Limb (tissue), 2 donors: Measurements from ENCODE around the gene BEGAIN.
A peak's percentile ranks its signal among the peaks of the same experiment; 100 is the strongest.

Experiments used
- DNase-seq, 2 donors: peaks; one replicate each; pipeline ENCODE4 v3.0.0-alpha.2; 2016; ENCODE audit errors: extremely low spot score in 2 of 2

Gene BEGAIN

DNA sequence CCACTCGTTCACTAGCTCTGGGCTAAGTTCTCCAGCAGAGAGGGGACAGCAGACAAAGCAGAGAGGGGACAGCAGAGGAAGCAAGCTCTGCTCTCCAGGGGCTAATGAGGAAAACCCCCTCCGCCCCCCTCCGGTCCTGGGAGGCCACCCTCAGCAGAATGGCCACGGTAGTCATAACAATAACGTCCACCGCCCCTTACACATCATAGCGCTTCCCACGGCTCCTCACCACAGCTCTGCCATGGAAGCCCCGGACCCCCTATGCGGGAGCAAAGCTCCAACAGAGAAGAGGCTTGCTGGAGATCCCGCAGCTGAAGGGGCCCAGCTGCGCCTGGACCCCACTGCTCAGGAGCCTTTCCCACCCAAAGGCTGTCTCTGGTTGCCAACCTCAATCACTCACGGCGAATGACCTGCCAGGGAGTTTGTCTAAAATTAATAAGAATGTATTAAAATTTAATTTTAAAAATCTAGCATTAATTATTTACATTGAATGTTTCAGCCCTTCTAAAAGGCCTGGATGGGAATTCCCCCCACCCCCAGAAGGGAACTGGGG is 17.4 kb downstream of the BEGAIN start:
- DNase-seq = no peak

DNA sequence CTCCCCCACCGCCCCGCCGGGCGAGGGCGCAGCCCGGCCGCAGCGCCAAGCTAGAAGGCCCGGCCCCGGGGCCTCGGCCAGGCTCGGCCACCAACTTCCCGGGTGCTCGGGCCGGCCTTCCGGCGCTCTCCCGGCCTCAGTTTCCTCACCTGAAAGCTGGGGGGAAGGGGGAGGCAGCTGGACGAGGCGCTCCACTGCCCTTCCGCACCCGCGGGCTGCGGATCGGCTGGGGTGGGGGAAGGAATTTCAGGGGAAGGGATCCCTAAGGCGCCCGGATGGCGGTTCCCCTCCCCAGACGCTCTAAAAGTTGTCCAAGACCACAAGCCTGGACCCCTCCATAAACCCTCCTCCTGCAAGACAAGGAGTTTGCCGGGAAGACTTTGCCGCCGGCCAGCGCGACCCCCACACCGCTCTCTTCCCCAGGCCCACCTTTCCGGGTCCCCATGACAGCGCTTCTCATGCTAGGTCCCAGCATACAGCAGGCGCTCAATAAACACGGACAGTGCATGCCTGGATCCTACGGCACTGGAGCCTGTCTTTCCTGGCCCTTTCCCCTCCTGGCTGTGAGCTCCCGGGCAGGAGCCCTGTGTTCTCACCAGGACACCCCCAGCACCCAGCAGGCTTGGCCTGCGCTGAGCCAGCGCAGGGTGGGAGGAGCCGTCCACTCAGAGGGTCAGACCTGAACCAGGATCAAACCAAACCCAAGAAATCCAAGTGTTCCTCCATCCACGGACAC is 18.1 kb downstream of the BEGAIN start:
- DNase-seq = no peak

DNA sequence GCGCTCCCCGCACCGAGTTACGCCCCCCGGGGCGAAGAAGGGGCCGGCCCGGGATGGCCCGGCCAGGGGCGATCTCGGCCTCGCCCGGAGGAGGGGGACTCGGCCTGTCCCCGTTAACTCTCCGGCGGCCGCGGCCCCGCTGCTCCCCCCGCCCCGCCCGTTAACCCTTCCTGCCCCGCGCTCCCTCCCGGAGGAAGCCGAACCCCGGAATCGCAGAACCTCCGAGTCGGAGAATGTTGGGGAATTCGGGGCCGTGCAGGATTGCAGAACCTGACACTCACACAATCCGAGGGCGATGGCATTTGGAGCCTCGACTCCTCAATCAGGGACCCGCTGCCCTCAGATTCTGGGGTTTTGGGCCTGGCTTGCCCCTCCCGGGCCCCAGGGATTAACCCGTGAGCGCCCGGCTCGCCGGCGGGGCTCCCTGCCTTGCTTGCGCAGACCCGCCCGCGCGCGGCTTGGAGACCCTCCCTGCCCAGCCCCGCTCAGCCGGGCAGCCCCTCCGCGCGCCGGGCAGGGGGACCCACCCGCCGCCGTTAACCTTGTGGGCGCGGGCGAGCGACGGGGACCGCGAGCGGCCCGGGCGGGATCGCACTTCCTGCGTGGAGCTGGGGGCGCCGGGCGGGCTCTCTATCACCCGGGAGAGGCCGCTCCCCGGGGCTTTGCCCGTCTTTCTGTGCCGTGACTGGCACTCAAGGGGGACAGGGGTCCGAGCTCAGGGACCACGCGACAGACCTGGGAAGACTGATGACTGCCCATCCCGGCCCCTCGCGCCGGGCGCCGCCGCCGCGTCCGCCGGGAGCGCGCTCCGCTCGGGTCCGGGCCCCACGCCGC is 18.8 kb downstream of the BEGAIN start:
- peak in 1 of 2 donors; percentile 51 for DNase-seq

DNA sequence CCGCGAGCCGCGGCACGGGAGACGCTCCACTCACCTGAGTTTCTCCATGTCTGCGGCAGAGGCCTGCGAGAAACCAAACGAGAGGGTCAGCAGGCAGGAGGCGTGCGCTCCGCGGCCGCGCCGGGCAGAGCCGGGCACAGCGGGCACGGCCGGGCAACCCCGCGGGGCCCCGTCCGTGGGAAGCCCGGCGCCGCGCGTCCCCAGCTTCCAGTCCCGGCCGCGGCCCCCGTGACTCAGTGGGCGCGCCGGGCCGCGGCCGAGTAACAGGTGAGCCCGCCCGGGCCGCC is 19.4 kb downstream of the BEGAIN start:
- DNase-seq = no peak

DNA sequence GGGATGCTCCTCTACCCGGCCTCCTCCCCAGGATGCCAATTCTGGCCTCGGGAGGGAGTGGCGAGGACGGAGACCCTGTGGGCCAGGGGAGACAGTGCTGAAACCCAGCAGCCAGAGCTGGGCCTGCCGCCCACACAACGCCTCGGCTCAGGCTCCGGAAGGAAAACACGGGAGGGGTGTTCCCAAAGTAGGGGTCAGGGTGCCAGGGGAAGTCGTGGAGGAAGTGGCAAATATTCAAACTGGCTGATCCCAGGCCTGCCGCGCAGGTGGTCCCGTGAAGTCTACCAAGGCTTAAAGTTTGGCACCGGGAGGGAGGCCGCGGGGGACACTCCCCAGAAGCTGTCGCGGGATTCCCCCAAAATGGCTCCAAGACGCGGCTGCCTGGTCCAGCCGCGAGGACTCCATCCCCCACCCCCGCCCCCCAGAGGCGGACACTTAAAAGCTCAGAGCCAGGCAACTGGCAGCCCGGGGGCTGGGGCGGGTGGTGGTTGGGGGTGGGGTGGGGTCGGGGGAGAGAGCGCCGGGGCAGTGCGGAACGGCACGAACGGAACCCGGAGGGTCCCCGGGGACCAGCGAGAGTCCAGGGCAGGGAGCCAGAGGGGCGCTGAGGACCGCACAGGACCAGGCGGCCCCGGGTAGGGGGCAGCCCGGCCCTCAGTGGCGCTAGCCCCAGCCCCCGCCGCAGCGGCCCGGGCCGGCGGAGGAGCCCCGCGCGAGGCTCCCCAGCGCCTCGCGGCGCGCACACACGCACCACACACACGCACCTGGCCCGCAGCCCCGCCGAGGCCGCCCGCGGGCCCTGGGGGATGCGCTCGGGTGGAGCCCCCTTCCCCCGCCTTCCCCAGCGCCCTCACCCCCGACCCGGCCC is 20.0 kb downstream of the BEGAIN start:
- no peak for DNase-seq

DNA sequence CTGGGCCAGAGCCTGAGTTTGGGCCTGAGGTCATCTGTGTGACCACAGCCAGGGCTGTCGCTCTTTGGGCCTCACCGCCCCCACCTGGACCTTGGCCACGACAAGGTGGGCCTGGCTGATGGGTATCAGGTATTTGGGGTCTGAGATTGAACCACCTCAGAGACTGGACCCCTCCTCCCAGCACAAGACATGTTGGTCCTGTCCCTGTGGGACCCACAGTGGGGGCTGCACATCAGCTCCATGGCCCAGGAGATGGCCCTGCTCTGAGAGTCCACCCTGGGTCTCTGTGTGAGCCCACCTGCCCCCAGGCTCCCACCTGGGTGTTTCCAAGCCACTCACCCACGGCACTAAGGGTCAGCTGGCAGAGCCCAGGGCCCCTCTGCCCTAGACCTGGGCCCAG is 20.6 kb downstream of the BEGAIN start:
- no peak for DNase-seq

DNA sequence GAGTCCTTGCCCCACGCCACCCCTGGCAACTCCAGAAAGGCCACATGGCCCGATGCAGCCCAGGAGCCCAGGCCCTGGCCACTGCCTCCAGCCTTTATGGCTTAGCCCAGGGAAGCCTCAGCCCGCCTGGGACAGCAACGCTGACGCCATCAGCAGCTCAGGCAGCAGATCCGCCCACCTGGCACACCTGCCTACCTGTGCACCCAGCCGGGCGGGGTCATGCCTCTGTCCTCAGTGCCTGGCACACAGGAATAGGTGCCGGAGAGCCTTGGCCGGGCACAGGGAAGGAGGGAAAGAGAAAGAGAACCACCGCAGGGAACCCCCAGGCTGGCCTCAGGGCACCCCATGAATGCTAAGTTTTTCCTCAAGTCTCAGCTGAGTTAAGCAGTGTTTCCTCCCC is 21.1 kb downstream of the BEGAIN start:
- no peak for DNase-seq

DNA sequence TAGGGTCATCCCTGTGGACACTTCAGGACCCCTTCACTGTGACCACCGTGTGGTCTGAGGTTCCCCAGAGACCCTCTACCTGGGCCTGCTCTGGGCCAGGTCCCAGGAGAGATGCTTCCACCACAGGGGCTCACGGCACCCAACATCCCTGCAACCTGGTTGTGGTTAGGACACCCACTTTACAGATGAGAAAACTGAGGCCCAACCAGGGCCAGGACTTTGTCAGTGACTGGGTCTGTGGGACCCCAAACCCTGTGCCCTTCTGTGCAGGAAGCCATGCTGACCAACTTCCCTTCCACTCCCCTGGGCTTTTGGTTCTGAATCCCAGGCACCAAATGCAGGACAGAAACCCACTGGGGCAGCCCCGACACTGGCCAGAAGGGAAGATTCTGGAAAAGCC is 21.6 kb downstream of the BEGAIN start:
- DNase-seq = no peak

DNA sequence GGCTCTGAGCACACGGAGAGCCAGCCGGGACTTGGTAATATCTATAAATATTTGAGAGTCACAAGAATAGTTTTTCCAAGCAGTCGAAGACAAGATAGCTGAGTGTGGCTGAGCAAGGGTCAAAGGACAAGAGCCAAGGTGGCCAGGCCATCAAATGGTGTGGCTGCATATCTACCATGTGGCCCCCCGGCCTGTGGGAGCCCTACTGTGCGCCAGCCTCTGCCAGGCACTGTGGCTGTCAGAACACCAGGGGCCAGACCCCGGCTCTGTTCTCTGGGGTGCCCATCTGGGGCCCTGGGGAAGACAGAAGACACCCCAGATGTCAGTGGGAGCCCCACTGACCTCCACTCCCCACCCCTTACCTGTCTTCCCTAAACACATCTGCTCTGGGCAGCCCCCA is 22.7 kb downstream of the BEGAIN start:
- no peak for DNase-seq

DNA sequence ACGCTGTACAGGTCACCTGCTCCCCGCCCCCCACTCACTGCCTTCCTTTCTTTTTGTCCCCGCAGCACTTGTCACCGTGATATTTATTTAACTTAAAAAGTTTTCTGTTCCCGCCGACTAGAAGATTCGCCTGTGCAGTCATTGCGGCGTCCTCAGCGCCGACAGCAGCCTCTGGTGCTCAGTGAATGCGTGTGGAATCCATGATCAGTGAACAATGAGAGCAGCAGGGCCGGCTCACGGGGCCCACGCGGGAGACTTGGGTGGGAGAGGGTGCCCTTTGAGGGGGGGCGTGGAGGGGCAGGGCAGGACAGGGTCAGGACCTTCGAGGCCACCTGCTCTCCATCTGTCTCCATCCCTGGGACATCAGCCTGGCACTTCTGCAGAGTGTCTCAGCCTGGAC is 24.5 kb downstream of the BEGAIN start:
- DNase-seq = no peak

DNA sequence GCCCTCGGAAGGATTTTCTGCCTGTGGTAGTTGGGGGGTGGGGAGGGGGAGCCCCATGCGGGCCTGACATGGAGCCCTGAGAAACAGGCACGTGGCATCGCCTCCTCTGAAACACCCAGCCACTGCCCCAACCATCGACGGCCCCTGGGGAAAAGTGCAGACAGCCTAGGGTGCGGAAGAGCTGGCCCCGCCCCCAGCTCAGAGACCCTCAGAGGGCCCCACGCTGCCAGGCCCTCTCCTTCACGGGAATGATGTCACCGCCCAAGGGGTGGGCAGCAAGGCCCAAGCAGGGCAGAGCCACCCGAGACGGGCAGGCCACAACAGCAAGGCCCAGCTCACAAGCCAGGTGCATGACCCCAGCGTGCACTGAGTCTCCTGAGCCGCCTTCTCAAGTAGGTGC is 26.2 kb downstream of the BEGAIN start:
- DNase-seq = no peak

DNA sequence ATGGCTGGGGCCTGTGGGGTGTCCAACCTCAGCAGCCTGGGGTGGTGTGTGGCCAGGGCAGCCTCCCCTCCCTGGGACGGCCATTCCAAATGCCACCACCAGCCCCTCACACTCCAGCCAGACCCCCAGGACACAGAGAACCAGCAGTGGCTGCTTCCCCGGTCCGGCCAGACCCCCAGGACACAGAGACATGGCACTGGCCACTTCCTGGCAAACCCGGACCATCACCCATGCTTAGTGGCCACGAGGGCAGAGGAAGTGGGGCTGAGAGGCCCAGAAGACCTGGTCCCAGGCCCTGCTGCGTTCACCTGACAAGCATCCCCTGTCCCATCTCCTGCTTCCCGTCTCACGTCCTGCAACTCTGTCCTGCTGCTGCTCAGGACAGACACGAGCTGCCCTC is 26.7 kb downstream of the BEGAIN start:
- DNase-seq = no peak

DNA sequence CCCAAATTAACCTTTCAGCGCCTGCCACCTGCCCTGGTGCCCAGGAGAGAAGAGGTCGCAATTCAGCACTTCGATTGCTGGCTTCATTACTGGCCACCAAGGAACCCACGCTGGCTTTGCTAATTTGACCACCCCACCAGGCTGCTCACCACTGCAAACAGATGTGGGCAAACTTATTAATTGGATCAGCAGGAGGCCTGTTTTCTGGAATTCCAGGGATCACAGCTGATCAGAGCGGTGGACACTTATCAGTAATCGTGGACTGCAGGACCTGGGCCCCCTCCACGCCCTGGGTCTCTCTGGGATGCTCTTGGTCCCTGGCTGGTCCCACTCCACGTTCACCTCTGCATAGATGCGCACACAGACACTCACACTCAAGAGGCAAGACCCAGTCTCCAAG is 27.8 kb downstream of the BEGAIN start:
- DNase-seq = no peak

DNA sequence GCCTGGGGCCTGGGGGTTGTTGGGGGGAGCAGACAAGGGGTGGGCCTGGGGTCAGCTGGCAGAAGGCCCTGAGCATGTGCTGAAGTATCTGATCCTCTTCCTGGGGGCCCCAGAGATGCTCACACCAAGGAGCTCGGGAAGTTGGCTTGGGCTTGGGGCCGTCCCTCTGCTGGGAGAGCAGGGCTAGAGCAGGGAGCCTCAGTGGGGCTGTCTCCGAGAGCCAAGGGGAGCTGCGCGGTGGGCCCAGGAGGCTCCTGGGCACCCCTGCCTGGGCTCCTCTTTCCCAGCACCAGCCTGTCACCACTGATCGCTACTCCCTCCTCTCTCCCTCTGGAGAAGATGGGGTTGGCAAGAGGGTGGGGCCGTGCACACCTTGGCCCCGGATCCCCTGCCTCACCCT is 28.3 kb downstream of the BEGAIN start:
- DNase-seq = no peak

DNA sequence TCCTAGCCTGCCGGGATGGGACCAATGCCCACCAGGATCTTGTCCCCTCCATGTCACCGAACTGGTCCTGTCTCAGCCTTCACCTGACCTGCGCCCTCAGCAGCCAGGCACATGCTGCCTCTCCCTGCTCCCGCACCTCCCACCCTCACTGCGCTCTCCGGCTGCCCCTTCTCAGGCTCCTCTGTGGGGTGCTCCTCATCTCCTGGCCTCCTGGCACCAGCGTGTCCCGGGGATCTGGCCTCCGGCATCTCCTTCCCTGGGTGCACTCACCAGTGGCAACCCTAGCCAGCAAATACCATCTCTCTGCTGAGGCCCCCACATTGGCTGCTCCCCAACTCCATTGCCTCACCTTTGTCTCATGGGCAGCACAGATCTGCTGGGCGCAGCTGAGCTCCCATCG is 29.0 kb downstream of the BEGAIN start:
- no peak for DNase-seq

DNA sequence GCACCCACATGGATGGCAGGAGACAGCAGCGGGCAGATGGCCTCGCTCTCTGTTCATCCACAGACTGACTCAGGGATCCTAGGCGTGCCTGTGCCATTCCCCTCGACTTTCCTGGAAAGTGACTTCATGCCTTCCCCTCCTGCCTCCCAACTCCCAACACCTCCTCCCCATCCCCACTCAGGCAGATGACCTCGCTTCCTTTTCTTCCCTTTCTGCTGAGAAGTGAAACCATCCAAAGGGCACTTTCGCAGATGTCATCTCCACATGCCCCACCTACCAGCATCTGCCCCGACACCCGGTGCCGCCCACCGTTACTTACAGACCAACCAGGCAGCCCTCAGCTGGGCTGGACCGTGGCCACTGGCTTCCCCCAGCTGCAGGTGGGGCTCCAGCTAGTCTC is 29.6 kb downstream of the BEGAIN start:
- no peak for DNase-seq

DNA sequence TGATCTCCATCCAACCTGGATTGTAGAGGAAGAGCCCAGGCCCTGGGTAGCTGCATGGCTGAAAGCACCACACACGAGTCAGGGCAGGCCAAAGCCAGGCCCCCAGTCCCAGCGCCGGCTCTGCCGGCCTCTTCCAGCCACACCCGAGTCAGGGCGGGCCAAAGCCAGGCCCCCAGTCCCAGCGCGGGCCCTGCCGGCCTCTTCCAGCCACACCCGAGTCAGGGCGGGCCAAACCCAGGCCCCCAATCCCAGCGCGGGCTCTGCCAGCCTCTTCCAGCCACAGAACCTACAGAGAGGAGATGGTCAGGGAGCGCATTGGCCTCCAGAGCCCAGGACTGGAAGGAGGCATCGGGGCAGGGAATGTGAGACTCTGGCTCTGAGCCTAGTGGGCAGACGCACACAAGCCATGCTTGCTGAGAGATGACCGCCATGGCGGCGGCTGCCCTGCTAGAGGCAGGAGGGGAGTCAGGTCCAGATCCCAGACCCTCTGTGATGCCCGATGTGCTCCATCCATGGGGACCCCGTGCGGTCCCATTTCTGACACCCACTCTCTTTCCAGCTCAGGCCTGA is 30.2 kb downstream of the BEGAIN start:
- DNase-seq = no peak

DNA sequence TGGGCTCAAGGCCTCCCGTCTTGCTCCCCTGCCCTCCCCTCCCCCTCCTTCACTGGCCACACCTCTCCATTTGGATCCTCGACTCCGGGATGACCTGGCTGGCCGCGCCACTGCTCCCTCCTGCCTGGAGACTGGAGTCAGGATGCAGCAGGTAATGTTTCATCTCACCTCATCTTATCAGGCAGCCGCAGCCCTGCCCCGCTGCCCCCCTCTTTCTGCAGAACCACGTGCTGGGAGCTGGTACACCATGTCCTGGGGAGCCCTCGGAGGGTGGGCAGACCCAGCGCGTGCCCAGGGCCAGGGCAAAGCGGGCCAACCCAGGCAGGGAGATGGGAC is 31.1 kb downstream of the BEGAIN start:
- DNase-seq = no peak

DNA sequence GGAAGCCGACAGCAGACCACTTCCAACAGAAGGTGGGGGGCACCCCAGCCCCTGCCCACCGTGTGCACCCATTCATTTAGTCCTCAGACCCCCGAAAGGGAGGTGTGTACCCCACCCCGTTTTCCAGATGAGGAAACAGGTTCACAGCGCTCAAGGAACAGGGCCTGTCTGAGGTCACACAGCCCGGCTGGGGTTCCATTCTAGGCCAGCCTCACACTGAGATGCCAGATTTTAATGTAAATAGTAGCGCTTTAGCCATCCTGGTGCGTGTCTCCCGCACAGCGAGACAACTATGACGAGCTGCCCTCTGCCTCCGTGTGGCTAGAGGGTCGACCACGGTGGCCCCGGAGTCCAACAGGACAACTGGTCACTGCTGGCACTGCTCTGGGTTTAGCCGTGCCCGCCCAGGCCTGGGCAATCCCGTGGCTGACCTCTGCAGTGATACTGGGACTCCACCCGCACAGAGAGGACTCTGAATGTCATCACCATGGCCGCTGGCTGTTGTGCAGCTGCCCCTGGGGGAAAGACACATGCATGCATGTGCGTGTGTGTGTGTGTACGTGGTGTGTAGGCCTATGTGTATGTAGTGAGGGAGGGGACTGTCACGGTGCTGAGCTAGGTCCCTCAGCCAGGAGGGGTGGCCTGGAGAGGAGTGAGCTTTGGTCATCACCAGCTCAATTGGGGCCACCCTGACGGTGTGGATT is 31.6 kb downstream of the BEGAIN start:
- no peak for DNase-seq

DNA sequence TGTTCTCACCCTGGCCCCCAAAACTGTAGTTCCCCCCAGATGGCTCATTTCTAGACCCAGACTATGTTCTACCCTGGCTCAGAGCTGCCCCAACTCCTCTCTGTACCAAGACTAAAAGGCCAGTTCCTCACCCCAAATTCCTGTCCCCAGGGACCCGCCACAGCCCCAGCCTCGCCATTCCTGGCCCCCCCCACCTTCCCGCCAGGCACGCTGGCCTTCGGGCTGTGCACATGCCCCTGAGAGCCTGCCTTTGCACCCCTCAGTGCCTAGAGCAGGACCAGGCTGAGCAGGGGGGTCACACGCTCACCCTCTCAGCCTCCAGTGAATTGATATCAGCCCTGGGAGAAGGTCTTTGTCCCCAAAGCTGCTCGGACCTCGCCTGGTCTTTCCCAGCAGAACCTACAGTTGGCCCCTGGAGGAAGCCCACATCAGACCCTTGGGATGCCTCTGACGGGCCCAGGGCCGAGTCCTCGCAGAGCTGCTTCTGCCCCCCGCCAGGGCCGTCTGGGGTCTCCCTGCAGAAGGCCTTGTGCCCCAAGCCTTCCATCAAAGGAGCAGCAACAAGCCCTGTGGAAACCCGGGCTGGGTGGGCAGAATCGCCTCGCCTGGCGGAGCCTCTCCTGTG is 32.4 kb downstream of the BEGAIN start:
- DNase-seq = no peak
